Hindlimb muscle (tissue), 1 donor: ENCODE data around the gene SLC30A2. TPM values are rescaled to one million over a fixed set of nuclear protein-coding genes. Genes with fewer than 3 reads are reported as not detected.

Experiments used
- DNase-seq: peaks from one replicate; pipeline ENCODE4 v3.0.0-alpha.2; 2013
- polyA plus RNA-seq: library from polyadenylated mRNA; unstranded; fragments of 120-200 nt; gene quantifications from one replicate; pipeline ENCODE4 v1.2.1, GENCODE V29; 2013; ENCODE audit not compliant: insufficient read length

The SLC30A2 gene
- polyA plus RNA-seq, 1 donor = 0.97 TPM

DNA sequence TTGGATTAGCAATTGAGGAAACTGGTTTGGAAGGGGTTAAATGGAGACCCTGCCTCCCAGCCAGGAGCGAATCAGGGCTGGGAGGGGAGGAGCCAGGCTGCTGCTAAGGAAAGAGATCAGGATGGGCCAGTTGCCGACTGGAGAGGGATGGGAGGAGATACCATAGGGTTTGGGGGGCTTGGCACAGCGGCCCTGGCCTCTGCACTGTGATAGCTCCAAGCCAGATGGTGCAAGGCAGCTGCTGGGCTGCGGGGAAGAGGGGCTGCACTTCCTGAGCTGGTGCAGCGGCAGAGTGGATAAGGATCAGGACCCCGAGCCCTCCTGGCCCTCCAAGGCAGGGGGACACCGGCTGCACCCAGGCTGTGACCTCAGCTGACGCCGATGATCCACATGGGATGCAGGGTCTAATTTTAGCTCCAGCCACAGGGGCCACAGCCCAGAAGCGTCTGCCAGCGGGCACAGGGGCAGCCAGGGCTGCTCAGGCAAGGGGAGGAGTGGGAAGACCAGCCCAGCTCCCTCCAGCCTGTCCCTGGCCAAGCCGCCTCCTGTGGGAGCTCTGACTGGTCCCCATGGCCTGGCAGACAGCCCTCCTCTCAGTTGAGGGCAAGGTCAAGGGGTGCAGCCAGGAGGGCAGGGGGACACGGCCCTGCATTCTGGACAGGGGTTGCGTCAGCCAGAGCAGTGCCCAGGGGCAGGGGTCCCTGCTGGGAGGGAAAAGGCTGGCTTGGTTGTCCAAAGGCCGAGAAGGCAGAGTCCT is 24.1 kb downstream of the SLC30A2 start, which contains the start of gene EXTL1:
TSS of gene EXTL1 (plus strand) at position 129 of the 757 bp plus-strand sequence. CDS start 872 bp downstream, outside the sequence.
- peak; percentile 76 for DNase-seq

GRCh38 chr1:26020941-26021646 is 24.8 kb downstream of the SLC30A2 start:
- no peak for DNase-seq

GRCh38 chr1:26020330-26020768 is 25.6 kb downstream of the SLC30A2 start:
- no peak for DNase-seq

- DNase-seq = no peak
Observed at GRCh38 chr1:26019641-26020315, 26.1 kb downstream of the SLC30A2 start.

- no peak for DNase-seq
Observed at GRCh38 chr1:26017606-26018005, 28.3 kb downstream of the SLC30A2 start.

DNA sequence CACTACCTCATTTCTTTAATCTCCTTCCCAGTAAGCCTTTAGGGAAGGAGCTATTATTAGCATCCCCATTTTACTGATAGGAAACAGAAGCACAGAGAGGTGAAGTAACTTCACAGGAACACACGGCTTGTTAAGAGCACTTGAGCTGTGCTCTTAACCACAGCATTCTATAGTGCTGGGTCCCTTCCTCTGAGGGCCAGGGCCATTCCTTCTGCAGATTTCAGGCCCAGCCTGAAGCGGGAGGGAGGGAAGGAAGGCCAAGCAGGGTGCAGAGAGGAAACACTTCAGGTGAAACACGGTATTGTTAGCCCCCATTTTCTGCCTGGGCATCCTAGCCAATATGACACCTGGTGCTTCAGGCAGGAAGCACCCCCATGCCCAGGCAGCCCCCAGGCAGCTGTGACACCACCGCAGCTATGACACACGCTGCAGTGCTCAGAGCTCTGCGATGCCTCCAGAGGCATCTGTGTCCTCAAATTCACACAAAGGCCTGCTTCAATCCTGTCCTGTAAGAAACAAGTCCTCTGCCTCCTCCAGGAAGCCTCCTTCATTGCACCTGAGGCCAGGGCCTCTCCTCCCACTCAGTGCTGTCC is 28.9 kb downstream of the SLC30A2 start:
- no peak for DNase-seq

GRCh38 chr1:26016258-26016952 is 29.5 kb downstream of the SLC30A2 start:
- no peak for DNase-seq

DNA sequence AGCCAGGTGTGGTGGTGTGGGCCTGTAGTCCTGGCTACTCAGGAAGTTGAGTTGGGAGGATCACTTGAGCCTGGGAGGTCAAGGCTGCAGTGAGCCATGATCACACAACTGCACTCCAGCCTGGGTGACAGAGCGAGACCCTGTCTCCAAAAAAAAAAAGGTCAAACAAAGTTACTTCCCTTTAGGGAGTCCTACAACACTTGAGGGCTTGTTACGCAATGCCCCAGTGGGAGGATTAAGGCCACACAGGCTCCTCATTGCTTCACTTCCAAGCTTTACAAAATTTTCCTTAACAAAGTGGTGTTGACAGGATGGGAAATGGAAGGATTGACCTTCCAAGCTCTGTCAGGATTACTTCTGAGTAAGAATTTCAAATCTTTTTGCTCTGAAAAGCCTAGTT is 30.6 kb downstream of the SLC30A2 start:
- DNase-seq = no peak

DNA sequence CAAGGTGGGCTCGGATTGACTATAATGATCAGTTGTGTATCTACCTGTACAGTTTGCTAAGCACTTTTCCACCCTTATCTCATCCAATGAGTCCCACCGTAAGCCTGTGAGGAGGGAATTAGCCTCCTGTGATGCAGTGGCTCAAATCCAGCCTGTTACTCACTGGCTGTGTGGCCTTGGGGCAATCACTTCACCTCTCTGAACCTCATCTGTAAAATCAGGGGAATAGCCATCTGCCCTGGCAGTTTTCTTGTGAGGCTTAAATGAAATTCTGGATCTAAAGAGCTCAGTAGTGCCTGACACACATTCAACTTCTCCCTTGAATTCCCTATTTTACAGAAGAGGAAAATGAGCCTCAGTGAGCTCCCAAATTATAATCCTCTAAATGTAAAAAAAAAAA is 31.7 kb downstream of the SLC30A2 start:
- DNase-seq = no peak

- no peak for DNase-seq
Observed at GRCh38 chr1:26012864-26013263, 33.1 kb downstream of the SLC30A2 start.

DNA sequence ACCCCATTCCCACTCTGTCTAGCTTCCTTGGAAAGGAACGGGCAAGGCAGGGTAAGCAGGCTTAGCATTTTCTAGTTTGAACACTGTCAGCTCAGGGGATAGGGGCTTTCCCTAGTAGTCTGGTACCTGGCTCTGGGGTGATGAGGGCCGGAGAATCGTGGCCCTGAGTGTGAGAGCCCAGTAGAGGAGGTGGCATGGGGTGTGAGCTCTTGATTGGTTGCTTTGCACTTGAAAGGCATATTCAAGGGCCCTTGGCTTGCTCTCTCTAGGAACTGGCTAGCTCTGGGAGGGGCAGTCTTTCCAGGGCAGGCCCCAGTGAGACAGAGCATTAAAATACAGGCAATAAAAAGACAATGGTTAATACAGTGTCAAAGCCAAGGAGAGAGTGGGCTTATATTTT is 35.1 kb downstream of the SLC30A2 start:
- no peak for DNase-seq

DNA sequence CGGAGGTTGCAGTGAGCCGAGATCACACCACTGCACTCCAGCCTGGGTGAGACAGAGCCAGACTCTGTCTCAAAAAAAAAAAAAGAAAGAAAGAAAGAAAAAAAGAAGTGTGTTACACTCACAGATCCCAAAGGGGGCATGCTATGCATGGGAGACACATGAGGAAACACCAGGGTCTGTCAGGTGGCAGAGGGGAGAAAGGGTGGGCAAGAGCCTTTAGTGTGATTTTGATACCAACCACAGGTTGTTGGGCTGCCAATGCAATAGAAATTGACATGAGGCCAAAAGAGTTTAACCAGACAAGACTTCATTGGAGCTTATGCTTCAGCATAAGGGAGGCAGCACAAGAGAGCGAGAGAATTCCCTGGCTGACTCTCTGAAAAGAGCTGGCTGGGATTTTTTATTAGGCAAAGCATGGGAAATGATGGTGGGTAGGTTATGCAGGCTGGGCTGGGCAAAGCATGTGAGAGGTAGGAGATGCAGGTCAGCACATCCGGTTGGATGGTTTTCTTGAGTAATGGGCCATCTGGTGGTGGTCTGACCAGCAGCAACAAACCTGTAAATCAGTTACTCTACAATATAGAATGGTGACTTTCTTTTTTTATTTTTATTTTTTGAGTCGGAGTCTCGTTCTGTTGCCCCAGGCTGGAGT is 36.0 kb downstream of the SLC30A2 start:
- DNase-seq = no peak

- no peak for DNase-seq
Observed at GRCh38 chr1:26006710-26007109, 39.2 kb downstream of the SLC30A2 start.

GRCh38 chr1:26005434-26006105 is 40.3 kb downstream of the SLC30A2 start:
- DNase-seq = peak; percentile 63

GRCh38 chr1:26003756-26004155 is 42.2 kb downstream of the SLC30A2 start:
- no peak for DNase-seq

DNA sequence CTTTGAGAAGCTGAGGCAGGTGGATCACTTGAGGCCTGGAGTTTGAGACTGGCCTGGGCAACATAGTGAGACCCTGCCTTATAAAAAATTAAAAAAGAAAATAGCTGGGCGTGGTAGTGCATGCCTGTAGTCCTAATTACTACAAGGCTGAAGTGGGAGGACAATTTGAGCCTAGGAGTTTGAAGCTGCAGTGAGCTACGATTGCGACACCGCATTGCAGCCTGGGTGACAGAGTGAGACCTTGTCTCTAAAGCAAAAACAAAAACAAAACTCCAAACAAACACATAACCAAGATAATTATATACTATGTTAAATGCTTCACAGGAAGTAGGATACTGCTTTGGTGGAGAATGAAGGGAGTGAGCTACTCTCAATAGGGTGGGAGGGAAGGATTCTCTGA is 42.7 kb downstream of the SLC30A2 start:
- DNase-seq = no peak

- DNase-seq = no peak
Observed at GRCh38 chr1:25999041-25999800, 46.7 kb downstream of the SLC30A2 start.

DNA sequence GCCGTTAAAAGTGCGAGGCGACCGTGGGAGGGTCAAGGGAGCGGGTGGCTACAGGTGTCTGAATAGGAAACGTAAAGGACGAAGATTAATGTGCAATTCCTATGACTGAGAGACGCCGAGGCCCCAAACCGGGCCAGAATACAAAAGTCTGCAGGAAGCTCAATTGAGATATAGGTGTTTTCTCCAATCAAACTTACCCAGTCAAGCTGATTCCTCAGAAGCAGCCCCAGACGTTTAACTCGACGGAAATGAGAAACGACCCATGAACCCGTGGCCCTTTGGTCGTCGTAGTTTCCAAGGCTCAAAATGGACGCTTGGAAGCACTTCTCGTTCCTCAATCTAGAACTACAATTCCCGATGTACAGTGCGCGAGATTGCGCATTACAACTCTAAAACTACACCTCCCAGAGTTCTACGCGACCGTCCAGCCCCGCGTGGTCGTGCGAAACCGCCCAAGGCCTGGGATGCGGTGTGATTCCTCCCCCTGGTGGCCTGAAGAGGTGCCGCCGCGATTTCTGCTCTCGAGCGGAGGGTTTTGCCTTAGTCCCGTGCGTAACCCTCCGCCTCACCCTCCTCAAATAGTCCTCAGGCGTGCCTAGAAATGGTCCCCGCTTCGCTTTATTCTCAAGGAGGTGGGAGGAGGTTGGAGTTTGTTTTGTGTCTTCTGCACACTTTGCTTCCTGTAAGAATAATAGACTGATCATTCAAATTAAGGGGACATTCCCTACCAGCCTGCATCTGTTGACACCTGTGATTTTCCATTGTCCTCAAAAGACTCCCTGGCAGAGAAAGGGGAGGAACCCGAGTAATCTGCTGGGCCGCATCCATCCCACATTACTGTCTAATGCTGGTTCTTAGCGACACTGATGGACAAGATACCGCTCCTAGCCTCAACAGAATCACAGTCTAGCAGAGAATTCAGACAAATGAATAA is 47.8 kb downstream of the SLC30A2 start, which contains the start of gene PAFAH2:
TSS of gene PAFAH2 (minus strand) at position 236 of the 934 bp plus-strand sequence. CDS start 7,247 bp downstream, outside the sequence.
- DNase-seq = peak; percentile 99
